Measurements from ENCODE around the gene CPA5.

CPA5 gene

DNA sequence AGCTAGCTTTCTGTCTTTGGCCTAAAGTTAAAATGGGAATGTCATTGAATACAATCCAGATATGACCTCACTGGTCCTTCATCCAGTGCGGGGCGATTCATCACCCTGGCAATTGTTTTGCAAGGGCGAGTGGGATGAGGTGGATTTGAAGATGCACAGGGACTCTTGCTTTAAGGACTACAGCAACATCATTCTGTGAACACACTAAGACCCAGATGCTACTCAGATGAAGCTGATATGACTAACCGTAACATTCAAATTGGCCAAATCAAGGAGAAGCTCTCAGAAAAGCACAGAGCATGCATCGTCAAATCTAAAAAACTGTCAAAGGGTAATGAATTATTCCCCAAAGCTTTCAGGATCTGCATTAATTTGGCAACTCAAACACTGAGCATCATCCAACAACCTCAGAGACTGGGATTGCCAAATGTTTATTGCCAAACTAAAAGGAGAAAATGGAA, 48.5 kb downstream of the CPA5 start:
- TF ChIP-seq, protein P1, sequence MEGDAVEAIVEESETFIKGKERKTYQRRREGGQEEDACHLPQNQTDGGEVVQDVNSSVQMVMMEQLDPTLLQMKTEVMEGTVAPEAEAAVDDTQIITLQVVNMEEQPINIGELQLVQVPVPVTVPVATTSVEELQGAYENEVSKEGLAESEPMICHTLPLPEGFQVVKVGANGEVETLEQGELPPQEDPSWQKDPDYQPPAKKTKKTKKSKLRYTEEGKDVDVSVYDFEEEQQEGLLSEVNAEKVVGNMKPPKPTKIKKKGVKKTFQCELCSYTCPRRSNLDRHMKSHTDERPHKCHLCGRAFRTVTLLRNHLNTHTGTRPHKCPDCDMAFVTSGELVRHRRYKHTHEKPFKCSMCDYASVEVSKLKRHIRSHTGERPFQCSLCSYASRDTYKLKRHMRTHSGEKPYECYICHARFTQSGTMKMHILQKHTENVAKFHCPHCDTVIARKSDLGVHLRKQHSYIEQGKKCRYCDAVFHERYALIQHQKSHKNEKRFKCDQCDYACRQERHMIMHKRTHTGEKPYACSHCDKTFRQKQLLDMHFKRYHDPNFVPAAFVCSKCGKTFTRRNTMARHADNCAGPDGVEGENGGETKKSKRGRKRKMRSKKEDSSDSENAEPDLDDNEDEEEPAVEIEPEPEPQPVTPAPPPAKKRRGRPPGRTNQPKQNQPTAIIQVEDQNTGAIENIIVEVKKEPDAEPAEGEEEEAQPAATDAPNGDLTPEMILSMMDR (IDR thresholded peaks at IDR 0.05; ENCODE audit: borderline replicate concordance, insufficient read depth, low read depth, low read length), result no peak
- H3K4me3 ChIP-seq (ENCODE audit: low read depth, low read length), result no peak overlapping the region

DNA sequence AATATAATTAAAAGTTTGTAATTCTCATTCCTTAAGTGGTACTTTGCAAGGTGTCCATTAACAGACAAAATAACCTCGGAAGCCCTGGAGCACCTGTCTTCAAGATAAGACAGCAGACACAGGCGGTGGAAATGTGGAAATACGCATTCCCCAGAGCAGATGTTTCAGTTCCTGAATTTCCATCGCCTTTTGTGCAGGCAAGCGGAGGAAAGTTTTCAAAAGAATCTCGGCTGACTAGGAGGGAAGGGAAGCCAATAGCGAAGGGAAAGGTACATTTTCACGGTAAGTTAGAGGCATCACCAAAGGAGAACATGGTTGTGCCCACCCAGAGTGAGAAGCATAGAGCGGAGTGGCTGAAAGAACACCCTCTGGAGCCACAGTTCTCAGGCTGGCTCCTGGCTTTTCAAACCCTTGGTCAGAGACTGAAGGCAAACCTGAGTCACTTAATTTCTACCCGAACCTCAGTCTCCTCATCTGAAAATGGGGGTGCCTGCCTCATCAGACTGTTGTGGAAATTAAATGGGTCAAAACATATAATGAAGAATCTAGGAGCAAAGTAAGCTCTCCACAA, 49.3 kb downstream of the CPA5 start:
- H3K4me3 ChIP-seq (ENCODE audit: low read depth, low read length), result no peak overlapping the region

DNA sequence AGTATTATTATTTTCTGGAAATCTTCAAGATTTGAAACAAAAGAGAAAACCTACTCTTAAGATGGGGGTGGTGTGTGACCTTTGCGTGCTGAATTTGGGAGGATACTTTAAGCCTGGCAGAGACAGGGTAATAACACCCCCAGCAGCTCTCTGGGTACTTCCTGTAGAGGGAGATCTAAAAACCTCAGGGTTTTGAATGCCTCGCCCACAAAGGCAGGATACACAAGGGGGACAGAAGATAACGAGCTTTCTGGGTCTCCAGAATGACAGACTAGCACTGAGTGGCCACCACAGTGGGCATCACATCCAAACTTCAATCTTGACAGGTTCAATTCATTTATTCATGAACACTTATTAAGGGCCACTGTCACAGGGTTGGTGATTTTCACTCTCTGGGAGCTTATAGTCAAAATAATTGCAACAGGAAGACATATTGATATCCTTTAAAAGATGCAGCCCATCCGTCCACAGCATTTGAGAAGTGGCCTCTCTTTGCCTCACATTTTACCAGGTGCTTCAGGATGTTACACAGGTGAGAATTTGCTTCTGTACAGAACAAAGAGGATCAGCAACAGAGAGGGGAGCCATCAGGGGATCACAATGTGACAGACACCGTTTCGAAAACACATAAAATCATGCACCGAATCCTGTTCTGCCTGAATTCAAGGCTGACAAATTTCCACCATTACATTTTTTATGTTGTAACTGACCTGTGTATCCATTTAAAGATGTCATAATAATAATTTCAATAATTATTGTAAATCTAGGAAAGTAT, 50.0 kb downstream of the CPA5 start:
- TF ChIP-seq, protein P1 (IDR thresholded peaks at IDR 0.05; ENCODE audit: borderline replicate concordance, insufficient read depth, low read depth, low read length), result no peak

More for the DNA sequence above, 49.3 kb downstream of the CPA5 start:
- TF ChIP-seq, protein P1 (IDR thresholded peaks at IDR 0.05; ENCODE audit: borderline replicate concordance, insufficient read depth, low read depth, low read length), result no peak

DNA sequence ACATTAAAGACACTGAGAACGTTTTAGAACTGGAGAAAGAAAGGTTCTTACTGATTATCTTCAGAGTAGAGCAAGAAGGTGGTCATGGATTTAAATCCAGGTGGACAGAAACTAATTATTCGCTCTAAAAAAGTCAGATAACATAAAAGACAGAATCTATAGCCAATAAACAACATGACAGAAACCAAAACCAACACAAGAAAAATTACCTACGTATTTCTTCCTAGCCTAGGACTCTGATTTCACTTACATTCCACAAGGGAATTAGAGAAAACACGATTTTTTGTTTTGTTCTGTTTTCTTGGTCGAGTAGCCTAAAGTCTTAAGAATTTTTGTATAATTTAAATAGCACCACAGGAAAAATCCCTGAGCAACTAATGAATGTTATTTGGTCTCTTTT, 50.8 kb downstream of the CPA5 start:
- H3K4me3 ChIP-seq (ENCODE audit: low read depth, low read length), result no peak overlapping the region
- TF ChIP-seq, protein P1 (IDR thresholded peaks at IDR 0.05; ENCODE audit: borderline replicate concordance, insufficient read depth, low read depth, low read length), result no peak

More for the DNA sequence above, 50.0 kb downstream of the CPA5 start:
- H3K4me3 ChIP-seq (ENCODE audit: low read depth, low read length), result no peak overlapping the region

DNA sequence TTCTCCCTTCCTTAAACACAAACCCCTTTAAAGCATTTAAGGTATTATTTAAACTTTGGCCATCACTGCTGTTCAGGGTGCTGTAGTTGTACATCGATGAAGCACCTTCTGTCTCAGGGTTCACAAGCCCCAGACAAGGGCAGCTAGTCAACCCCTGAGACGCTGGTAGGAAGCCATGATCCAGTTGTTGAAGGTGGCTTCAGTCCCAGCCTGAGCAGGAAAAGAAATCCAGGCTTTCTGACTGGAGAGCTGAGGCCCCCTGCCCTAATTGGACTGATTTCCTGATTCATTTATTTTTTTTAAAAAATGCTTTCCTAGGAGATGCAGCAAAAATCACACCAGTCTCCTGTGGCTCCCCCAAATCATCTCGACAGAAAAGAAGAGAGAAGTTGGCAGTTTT, 51.5 kb downstream of the CPA5 start:
- TF ChIP-seq, protein P1 (IDR thresholded peaks at IDR 0.05; ENCODE audit: borderline replicate concordance, insufficient read depth, low read depth, low read length), result no peak
- H3K4me3 ChIP-seq (ENCODE audit: low read depth, low read length), result no peak overlapping the region

DNA sequence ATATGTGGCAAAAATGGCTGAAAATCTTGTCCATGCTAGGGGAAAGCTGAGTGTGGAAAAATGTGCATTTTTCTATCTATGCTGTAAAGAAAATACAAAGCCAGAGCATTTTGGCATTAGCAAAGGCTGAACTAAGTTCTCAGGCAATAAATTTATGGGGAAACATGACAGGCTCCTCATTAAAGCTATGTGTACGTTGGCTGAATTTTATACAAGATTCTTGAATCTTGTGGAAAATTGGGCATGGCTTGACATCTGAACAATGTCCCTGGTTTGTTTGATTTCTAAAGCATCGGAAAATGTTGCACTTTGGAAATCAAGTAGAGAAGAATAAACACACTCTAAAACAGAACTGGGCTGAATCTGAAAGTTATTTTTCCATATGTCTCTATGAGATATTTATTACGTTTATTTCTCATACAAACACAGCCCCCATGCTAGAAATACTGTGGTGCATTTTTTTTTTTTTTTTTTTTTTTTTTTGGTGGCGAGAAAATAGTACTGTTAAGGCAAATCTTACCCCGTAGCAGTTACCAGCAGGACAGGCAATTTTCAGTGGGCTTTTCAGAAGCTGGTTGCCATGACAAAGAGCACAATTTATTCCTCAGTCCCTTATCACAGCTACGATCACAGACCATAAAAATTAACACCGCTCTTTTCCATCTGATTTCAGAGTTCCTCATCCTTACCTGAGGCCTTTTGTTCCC, 52.6 kb downstream of the CPA5 start:
- TF ChIP-seq, protein P1 (IDR thresholded peaks at IDR 0.05; ENCODE audit: borderline replicate concordance, insufficient read depth, low read depth, low read length), result no peak
- H3K4me3 ChIP-seq (ENCODE audit: low read depth, low read length), result no peak overlapping the region

Data from GM12875 (cell line).